DMS53 treated with DMSO at 0.1 percent for 48 hours (cell line): ENCODE measurements around the gene DCST2.
A peak's percentile ranks its signal among the peaks of the same experiment; 100 is the strongest.

ENCODE experiments used
- DNase-seq: peaks from one replicate; lab custom pipeline; 2025; ENCODE audit not compliant: unreplicated experiment; lab: John Stamatoyannopoulos, UW

The DCST2 gene

GRCh38 chr1:155012026-155012546 is 21.5 kb downstream of the DCST2 start:
- no peak for DNase-seq

- DNase-seq, result no peak
Observed at GRCh38 chr1:155011437-155012025, 22.1 kb downstream of the DCST2 start.

- no peak for DNase-seq
Observed at GRCh38 chr1:155011004-155011416, 22.6 kb downstream of the DCST2 start.

- DNase-seq, result no peak
Observed at GRCh38 chr1:155010211-155010918, 23.2 kb downstream of the DCST2 start.

- no peak for DNase-seq
Observed at GRCh38 chr1:155009742-155010141, 23.8 kb downstream of the DCST2 start.

- DNase-seq, result no peak
Observed at GRCh38 chr1:155009221-155009711, 24.3 kb downstream of the DCST2 start.

GRCh38 chr1:155008015-155008941 is 25.3 kb downstream of the DCST2 start:
- DNase-seq, result no peak

- no peak for DNase-seq
Observed at GRCh38 chr1:155007251-155007828, 26.2 kb downstream of the DCST2 start.

GRCh38 chr1:155006601-155007101 is 26.9 kb downstream of the DCST2 start:
- no peak for DNase-seq

- DNase-seq, result no peak
Observed at GRCh38 chr1:155005076-155006011, 28.2 kb downstream of the DCST2 start.

GRCh38 chr1:155004352-155005075 is 29.1 kb downstream of the DCST2 start:
- DNase-seq, result no peak

- no peak for DNase-seq
Observed at GRCh38 chr1:155003766-155004351, 29.7 kb downstream of the DCST2 start.

- no peak for DNase-seq
Observed at GRCh38 chr1:155003227-155003765, 30.3 kb downstream of the DCST2 start.

- peak; percentile 89 for DNase-seq
Observed at GRCh38 chr1:155002464-155003226, 30.9 kb downstream of the DCST2 start, which contains the start of gene ZBTB7B. ZBTB7B (plus strand) TSS chr1:155002802; CDS start chr1:155014661, 11,859 bp downstream.

GRCh38 chr1:155001675-155002463 is 31.7 kb downstream of the DCST2 start:
- DNase-seq, result peak; percentile 93

GRCh38 chr1:155001425-155001674 is 32.2 kb downstream of the DCST2 start:
- no peak for DNase-seq
